ENCODE measurements around the gene EPHA4.

EPHA4 gene

DNA sequence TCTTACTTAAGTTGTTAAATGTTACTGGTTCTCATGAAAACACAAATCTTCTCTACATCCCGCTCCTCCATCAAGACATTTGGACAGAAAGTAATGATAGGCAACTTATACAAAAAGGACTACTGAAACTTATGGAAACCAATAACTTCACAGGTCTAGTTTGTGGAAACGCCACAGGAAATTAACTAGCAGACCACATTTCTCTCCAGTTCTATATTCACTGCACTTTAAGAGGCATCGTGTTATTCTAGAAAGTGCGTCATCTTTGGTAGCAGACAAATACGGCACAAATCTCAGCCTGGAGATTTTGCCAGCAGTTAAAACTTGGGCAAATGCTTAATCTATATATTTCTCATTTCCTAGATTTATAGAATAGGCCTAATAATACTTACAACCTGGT is 164.3 kb downstream of the EPHA4 start:
- in situ Hi-C loops (cut with HindIII; ENCODE audit: low sequenced_read_pairs) = no loop called here
- no peak for DNase-seq (ENCODE audit: low read depth, low spot score)
- TF ChIP-seq, protein P1, sequence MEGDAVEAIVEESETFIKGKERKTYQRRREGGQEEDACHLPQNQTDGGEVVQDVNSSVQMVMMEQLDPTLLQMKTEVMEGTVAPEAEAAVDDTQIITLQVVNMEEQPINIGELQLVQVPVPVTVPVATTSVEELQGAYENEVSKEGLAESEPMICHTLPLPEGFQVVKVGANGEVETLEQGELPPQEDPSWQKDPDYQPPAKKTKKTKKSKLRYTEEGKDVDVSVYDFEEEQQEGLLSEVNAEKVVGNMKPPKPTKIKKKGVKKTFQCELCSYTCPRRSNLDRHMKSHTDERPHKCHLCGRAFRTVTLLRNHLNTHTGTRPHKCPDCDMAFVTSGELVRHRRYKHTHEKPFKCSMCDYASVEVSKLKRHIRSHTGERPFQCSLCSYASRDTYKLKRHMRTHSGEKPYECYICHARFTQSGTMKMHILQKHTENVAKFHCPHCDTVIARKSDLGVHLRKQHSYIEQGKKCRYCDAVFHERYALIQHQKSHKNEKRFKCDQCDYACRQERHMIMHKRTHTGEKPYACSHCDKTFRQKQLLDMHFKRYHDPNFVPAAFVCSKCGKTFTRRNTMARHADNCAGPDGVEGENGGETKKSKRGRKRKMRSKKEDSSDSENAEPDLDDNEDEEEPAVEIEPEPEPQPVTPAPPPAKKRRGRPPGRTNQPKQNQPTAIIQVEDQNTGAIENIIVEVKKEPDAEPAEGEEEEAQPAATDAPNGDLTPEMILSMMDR (IDR thresholded peaks at IDR 0.05; ENCODE audit: low read depth, low read length) = no peak
- no peak overlapping the region for H3K4me3 ChIP-seq (ENCODE audit: low read depth, low read length)

DNA sequence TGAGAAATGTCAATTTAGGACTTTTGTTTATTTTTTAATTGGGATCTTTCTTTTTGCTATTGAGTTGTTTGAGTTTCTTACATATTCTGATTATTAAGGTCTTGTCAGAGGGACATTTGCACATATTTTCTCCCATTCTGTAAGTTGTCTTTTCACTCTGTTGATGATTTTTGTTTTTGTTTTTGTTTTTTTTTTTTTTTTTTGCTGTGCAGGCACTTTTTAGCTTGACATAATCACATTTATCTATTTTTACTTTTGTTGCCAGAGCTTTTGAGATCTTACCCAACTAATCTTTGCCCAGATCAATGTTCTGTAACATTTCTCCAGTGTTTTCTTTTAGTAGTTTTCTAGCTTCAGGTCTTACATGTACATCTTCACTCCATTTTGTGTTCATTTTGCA is 166.6 kb downstream of the EPHA4 start:
- no peak overlapping the region for H3K4me3 ChIP-seq (ENCODE audit: low read depth, low read length)
- TF ChIP-seq, protein P1 (IDR thresholded peaks at IDR 0.05; ENCODE audit: low read depth, low read length) = no peak
- no peak for DNase-seq (ENCODE audit: low read depth, low spot score)
- in situ Hi-C loops (cut with HindIII; ENCODE audit: low sequenced_read_pairs) = no loop called here

DNA sequence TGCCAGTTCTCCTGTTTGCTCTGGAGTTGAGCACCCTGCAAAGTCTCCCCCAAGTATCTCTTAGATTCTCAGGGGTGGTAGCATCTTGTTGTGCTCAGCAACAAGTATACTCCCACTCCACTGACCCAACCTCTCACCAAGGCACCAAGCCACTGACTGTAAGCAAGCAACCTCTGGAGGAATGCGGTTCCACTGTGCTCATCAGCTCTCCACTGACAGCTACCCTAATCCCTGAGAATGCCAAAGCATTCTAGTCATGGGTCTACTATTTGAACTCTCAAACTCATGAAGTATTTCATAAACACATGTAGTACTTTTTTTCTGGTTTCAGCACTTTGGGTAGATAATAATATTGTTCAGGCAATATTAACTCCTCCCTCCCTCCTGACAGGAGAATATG is 170.0 kb downstream of the EPHA4 start:
- in situ Hi-C loops (cut with HindIII; ENCODE audit: low sequenced_read_pairs) = no loop called here
- TF ChIP-seq, protein P1 (IDR thresholded peaks at IDR 0.05; ENCODE audit: low read depth, low read length) = no peak
- DNase-seq (ENCODE audit: low read depth, low spot score) = no peak
- H3K4me3 ChIP-seq (ENCODE audit: low read depth, low read length) = no peak overlapping the region

DNA sequence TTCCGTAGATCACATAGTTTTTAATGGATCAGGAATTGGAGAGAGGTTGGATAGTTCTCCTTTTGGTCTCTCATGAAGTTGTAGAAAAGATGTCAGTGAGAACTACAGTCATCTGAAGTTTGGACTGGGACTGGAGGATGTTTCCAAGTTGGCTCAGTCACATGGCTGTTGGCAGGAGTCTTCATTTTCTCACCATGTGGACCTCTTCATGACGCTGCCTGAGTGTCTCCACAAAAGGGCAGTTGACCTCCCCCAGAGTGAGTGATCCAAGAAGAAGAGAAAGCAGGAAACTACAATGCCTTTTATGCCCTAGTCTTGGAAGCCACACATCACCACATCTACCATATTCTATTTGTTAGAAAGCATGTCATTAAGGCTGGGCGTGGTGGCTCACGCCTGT is 171.7 kb downstream of the EPHA4 start:
- H3K4me3 ChIP-seq (ENCODE audit: low read depth, low read length) = no peak overlapping the region
- TF ChIP-seq, protein P1 (IDR thresholded peaks at IDR 0.05; ENCODE audit: low read depth, low read length) = no peak
- in situ Hi-C loops (cut with HindIII; ENCODE audit: low sequenced_read_pairs) = no loop called here
- DNase-seq (ENCODE audit: low read depth, low spot score) = no peak

DNA sequence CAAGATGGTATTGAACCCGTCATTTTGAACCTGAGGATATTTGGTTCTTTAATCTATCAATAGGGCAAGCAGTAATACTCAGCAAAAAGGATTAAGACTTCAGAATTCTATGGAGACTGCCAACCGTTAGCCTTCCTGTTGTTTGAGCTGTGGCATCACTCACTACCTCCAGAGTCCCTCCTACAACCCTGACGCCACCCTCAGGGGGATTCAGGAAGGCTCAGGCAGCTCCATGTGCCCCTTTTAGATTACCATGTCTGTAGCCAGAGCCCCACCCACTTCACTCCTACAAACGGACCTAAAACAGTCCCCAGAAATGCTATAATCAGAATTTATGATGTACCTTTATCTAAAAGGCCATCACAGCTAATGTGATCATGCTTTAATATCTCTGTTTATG is 172.9 kb downstream of the EPHA4 start:
- no peak overlapping the region for H3K4me3 ChIP-seq (ENCODE audit: low read depth, low read length)
- in situ Hi-C loops (cut with HindIII; ENCODE audit: low sequenced_read_pairs) = no loop called here
- TF ChIP-seq, protein P1 (IDR thresholded peaks at IDR 0.05; ENCODE audit: low read depth, low read length) = no peak
- no peak for DNase-seq (ENCODE audit: low read depth, low spot score)

DNA sequence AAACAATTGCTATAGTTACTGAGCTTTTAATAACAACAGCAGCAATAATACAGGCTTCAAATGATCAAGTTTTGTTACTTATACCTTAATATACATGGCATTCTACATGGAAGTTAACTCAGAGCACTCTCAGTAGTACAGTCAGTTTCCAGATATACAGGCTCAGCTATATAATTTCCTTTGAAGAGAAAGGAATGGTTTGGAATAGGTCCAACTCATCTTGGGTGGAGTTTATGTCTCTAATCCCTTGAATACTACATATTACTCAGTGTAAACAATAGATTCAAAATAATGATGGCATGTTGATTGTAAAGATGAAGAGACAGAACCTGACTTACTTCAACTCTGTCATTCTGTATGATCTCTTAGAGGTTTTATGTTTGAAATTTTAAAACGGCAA is 174.9 kb downstream of the EPHA4 start:
- in situ Hi-C loops (cut with HindIII; ENCODE audit: low sequenced_read_pairs) = no loop called here
- TF ChIP-seq, protein P1 (IDR thresholded peaks at IDR 0.05; ENCODE audit: low read depth, low read length) = no peak
- no peak overlapping the region for H3K4me3 ChIP-seq (ENCODE audit: low read depth, low read length)
- no peak for DNase-seq (ENCODE audit: low read depth, low spot score)

Data from astrocyte of the spinal cord (primary cell).